Liver (tissue), 9 donors: Measurements from ENCODE around the gene SLC15A5. TPM values are rescaled to one million over a fixed set of nuclear protein-coding genes. Genes with fewer than 3 reads are reported as not detected.

Experiments
- DNase-seq: peaks from one replicate; pipeline ENCODE4 v3.0.0-alpha.2; 2017; ENCODE audit warnings: low spot score
- H3K27ac ChIP-seq, 2 donors: one replicate each; pipeline ENCODE4 v1.7.0; 2013; ENCODE audit warnings: inconsistent platforms in 2 of 2, low read length in 2 of 2, control low read depth in 1 of 2, low read depth in 1 of 2, mild to moderate bottlenecking in 1 of 2
- H3K27me3 ChIP-seq, 4 donors: one replicate each; pipeline versions ENCODE4 v1.6.1 to v1.7.0; 2013; ENCODE audit warnings: low read length in 3 of 4, inconsistent platforms in 1 of 4, mild to moderate bottlenecking in 1 of 4, moderate library complexity in 1 of 4; ENCODE audit not compliant: control insufficient read depth in 4 of 4, insufficient read depth in 4 of 4
- H3K36me3 ChIP-seq, 4 donors: one replicate each; pipeline versions ENCODE4 v1.6.1 to v1.7.0; 2013; ENCODE audit warnings: low read length in 3 of 4, mild to moderate bottlenecking in 3 of 4, low read depth in 1 of 4, moderate library complexity in 1 of 4; ENCODE audit not compliant: control insufficient read depth in 4 of 4, insufficient read depth in 3 of 4
- H3K4me1 ChIP-seq, 4 donors: one replicate each; pipeline versions ENCODE4 v1.6.1 to v1.7.0; 2013; ENCODE audit warnings: low read length in 3 of 4, mild to moderate bottlenecking in 3 of 4, moderate library complexity in 1 of 4; ENCODE audit not compliant: control insufficient read depth in 4 of 4, insufficient read depth in 4 of 4
- H3K4me3 ChIP-seq, 3 donors: one replicate each; pipeline versions ENCODE4 v1.6.1 to v1.7.0; 2013; ENCODE audit warnings: low read length in 3 of 3, control low read depth in 1 of 3, low read depth in 1 of 3, mild to moderate bottlenecking in 1 of 3
- H3K9ac ChIP-seq, 2 donors: one replicate each; pipeline ENCODE4 v1.7.0; 2013; ENCODE audit warnings: low read length in 2 of 2, mild to moderate bottlenecking in 2 of 2, moderate library complexity in 2 of 2, control low read depth in 1 of 2, low read depth in 1 of 2
- H3K9me3 ChIP-seq, 4 donors: one replicate each; pipeline versions ENCODE4 v1.6.1 to v1.7.0; 2013; ENCODE audit warnings: low read length in 3 of 4; ENCODE audit not compliant: control insufficient read depth in 4 of 4
- EGR1 ChIP-seq, 2 donors: IDR thresholded peaks; 2 replicates each; pipeline ENCODE4 v1.6.1; 2016 to 2018; ENCODE audit warnings: antibody characterized with exemption in 2 of 2, low read depth in 2 of 2
- FOXA1 ChIP-seq: IDR thresholded peaks from 2 replicates; pipeline ENCODE4 v1.6.1; 2016; ENCODE audit warnings: antibody characterized with exemption
- FOXA2 ChIP-seq: IDR thresholded peaks from 2 replicates; pipeline ENCODE4 v1.6.1; 2016; ENCODE audit warnings: antibody characterized with exemption
- GABPA ChIP-seq, 2 donors: IDR thresholded peaks in 1 of 2; conservative IDR thresholded peaks in 1 of 2; 2 replicates each; pipeline ENCODE4 v1.6.1; 2016; ENCODE audit warnings: antibody characterized with exemption in 2 of 2, mild to moderate bottlenecking in 1 of 2, moderate library complexity in 1 of 2
- HNF4A ChIP-seq, 2 donors: conservative IDR thresholded peaks; 2 replicates each; pipeline ENCODE4 v1.6.1; 2016; ENCODE audit warnings: antibody characterized with exemption in 2 of 2, mild to moderate bottlenecking in 2 of 2
- HNF4G ChIP-seq: IDR thresholded peaks from 2 replicates; pipeline ENCODE4 v1.6.1; 2016; ENCODE audit warnings: antibody characterized with exemption
- JUND ChIP-seq, 2 donors: IDR thresholded peaks; 2 replicates each; pipeline ENCODE4 v1.6.1; 2016; ENCODE audit warnings: antibody characterized with exemption in 2 of 2
- NR2F2 ChIP-seq: IDR thresholded peaks from 2 replicates; pipeline ENCODE4 v1.6.1; 2016; ENCODE audit warnings: antibody characterized with exemption
- RAD21 ChIP-seq, 2 donors: IDR thresholded peaks; 2 replicates each; pipeline ENCODE4 v1.6.1; 2016; ENCODE audit warnings: antibody characterized with exemption in 2 of 2, mild to moderate bottlenecking in 2 of 2
- RXRA ChIP-seq, 2 donors: IDR thresholded peaks; 2 replicates each; pipeline ENCODE4 v1.6.1; 2017 to 2018; ENCODE audit warnings: antibody characterized with exemption in 2 of 2, mild to moderate bottlenecking in 1 of 2
- TAF1 ChIP-seq: conservative IDR thresholded peaks from 2 replicates; pipeline ENCODE4 v1.6.1; 2016; ENCODE audit warnings: antibody characterized with exemption, mild to moderate bottlenecking
- YY1 ChIP-seq: IDR thresholded peaks from 2 replicates; pipeline ENCODE4 v1.6.1; 2016; ENCODE audit warnings: antibody characterized with exemption, mild to moderate bottlenecking
- WGBS: extraction: QIAGEN DNeasy Blood & Tissue Kit; methylation state at CpG from one replicate; pipeline ENCODE4 v1.1.7; 2013; 5-methylcytosine and 5-hydroxymethylcytosine counted together
- polyA plus RNA-seq, 2 donors: library from polyadenylated mRNA; stranded (reverse) in 1 of 2; unstranded in 1 of 2; fragments of 200-250 nt in 1 of 2; fragments of >200 nt in 1 of 2; fragmentation: Nextera tagmentation in 1 of 2; extraction: Ambion mirVana in 1 of 2; gene quantifications; one replicate each; pipeline versions ENCODE4 v1.2.1 to v1.2.3, GENCODE V29; 2013 to 2015
- total RNA-seq, 2 donors: library from RNA; depleted of rRNA; stranded (reverse); fragments of >200 nt; gene quantifications; one replicate each; pipeline ENCODE4 v1.2.3, GENCODE V29; 2014
- TF ChIP-seq, protein P1 (sequence below): fragments of 150-350 bp; IDR thresholded peaks from 2 replicates; pipeline ENCODE4 v1.5.1; 2017; ENCODE audit warnings: improper control_type of control experiment, low read depth, low read length; ENCODE audit not compliant: missing input control
- TF ChIP-seq, protein P2 (sequence below): IDR thresholded peaks from 2 replicates; pipeline ENCODE4 v1.6.1; 2016; ENCODE audit warnings: antibody characterized with exemption
- TF ChIP-seq, protein P3 (sequence below): IDR thresholded peaks from 2 replicates; pipeline ENCODE4 v1.6.1; 2016; ENCODE audit warnings: antibody characterized with exemption
- TF ChIP-seq, protein P4 (sequence below): IDR thresholded peaks from 2 replicates; pipeline ENCODE4 v1.6.1; 2016; ENCODE audit warnings: antibody characterized with exemption, mild to moderate bottlenecking
- donor health status: healthy.
- donor health status: healthy.
- donor health status: healthy.
- donor health status: healthy.
- donor health status: healthy.

The SLC15A5 gene
- total and polyA plus RNA-seq, 4 donors = not detected

DNA sequence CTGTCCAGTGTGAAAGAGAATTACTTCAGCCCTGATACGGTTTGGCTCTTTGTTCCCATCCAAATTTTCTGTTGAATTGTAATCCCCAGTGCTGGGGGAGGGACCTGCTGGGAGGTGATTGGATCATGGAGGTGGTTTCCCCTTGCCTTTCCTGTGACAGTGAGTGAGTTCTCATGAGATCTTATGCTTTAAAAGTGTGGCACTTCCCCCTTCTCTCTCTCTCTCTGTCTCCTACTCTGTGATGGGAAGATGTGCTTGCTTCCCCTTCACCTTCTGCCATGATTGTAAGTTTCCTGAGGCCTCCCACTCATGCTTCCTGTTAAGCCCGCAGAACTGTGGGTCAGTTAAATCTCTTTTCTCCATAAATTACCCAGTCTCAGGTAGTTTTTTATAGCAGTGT lies 5.5 kb upstream of the SLC15A5 start:
- Histone ChIP-seq H3K9ac (no peak overlapping the region), H3K9me3 (no peaks in the 10 kb centered on the region), H3K4me3 (no peak overlapping the region), H3K36me3 (no peaks in the 10 kb centered on the region), H3K27me3 (no peaks in the 10 kb centered on the region), H3K4me1 (peaks cover 1 to 15% (median 10%) of the 10 kb centered on the region in 4 donors), H3K27ac (no peak overlapping the region)
- no peak for TF ChIP-seq HNF4A (conservative IDR thresholded peaks at IDR 0.05)
- no peak for TF ChIP-seq FOXA1
- TF ChIP-seq, protein P1, sequence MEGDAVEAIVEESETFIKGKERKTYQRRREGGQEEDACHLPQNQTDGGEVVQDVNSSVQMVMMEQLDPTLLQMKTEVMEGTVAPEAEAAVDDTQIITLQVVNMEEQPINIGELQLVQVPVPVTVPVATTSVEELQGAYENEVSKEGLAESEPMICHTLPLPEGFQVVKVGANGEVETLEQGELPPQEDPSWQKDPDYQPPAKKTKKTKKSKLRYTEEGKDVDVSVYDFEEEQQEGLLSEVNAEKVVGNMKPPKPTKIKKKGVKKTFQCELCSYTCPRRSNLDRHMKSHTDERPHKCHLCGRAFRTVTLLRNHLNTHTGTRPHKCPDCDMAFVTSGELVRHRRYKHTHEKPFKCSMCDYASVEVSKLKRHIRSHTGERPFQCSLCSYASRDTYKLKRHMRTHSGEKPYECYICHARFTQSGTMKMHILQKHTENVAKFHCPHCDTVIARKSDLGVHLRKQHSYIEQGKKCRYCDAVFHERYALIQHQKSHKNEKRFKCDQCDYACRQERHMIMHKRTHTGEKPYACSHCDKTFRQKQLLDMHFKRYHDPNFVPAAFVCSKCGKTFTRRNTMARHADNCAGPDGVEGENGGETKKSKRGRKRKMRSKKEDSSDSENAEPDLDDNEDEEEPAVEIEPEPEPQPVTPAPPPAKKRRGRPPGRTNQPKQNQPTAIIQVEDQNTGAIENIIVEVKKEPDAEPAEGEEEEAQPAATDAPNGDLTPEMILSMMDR = no peak
- TF ChIP-seq, protein P2, sequence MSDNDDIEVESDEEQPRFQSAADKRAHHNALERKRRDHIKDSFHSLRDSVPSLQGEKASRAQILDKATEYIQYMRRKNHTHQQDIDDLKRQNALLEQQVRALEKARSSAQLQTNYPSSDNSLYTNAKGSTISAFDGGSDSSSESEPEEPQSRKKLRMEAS = no peak
- TF ChIP-seq GABPA (IDR thresholded peaks at IDR 0.05 in 1 of 2, conservative IDR thresholded peaks at IDR 0.05 in 1 of 2) = no peak
- no peak for TF ChIP-seq HNF4G
- 81% methylated on average over 2 of the region's 2 CpGs for WGBS
- no peak for DNase-seq

DNA sequence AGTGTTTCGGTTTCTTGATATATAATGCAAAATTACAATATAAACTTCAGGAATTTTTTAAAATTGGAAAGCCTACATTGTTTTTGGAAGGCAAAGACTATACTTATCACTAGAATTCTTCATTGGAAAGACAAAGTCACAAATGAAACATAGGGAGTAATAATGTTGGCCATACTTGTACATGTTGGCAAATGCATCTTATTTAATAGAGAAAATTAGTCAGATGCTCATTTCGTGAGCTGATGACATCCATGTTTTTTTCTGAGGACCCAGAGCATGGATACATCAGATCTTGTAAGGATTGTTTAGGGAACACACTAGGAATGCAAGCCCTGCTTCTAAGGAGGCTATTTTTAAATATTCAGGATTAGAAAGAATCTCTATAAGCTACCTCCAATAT lies 4.6 kb upstream of the SLC15A5 start:
- Histone ChIP-seq H3K9ac (no peak overlapping the region), H3K9me3 (no peaks in the 10 kb centered on the region), H3K4me1 (peaks cover 1 to 15% (median 10%) of the 10 kb centered on the region in 4 donors), H3K4me3 (no peak overlapping the region), H3K36me3 (no peaks in the 10 kb centered on the region), H3K27ac (no peak overlapping the region), H3K27me3 (no peaks in the 10 kb centered on the region)
- DNase-seq = no peak
- TF ChIP-seq, protein P1 = no peak
- TF ChIP-seq TAF1 (no peak), NR2F2 (no peak)
- WGBS = 93% methylated on average over 2 of the region's 2 CpGs

DNA sequence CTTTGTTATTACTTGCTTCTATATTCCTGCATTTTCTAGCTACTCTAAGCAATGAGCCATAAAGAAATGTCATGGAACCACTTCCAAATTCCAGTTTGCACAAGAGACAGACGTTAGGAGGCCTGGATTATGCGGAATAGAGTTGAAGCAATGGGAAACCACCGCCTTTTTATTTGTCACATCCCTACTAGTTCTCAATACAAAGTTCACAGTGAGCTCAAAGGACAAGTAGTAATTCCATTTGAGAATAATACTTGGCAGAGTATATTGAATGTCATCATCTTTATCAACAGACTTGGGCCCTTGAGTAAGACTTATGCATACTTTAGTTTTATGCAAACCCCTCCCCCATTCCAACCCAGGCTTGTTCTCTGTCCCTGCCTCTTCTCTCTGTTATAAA lies 3.7 kb upstream of the SLC15A5 start:
- 23% methylated on average over 3 of the region's 3 CpGs for WGBS
- H3K4me3 ChIP-seq = no peak overlapping the region
- DNase-seq = no peak
- TF ChIP-seq HNF4G = peak; percentile 95
- TF ChIP-seq, protein P2 = peak; percentile 75
- TF ChIP-seq FOXA2 = peak; percentile 26
- TF ChIP-seq NR2F2 = no peak
- TF ChIP-seq, protein P3, sequence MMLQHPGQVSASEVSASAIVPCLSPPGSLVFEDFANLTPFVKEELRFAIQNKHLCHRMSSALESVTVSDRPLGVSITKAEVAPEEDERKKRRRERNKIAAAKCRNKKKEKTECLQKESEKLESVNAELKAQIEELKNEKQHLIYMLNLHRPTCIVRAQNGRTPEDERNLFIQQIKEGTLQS = peak; percentile 92
- TF ChIP-seq, protein P1 = no peak
- peak; percentile 66 to 72 for TF ChIP-seq RAD21 (IDR thresholded peaks at IDR 0.05)
- TF ChIP-seq, protein P4, sequence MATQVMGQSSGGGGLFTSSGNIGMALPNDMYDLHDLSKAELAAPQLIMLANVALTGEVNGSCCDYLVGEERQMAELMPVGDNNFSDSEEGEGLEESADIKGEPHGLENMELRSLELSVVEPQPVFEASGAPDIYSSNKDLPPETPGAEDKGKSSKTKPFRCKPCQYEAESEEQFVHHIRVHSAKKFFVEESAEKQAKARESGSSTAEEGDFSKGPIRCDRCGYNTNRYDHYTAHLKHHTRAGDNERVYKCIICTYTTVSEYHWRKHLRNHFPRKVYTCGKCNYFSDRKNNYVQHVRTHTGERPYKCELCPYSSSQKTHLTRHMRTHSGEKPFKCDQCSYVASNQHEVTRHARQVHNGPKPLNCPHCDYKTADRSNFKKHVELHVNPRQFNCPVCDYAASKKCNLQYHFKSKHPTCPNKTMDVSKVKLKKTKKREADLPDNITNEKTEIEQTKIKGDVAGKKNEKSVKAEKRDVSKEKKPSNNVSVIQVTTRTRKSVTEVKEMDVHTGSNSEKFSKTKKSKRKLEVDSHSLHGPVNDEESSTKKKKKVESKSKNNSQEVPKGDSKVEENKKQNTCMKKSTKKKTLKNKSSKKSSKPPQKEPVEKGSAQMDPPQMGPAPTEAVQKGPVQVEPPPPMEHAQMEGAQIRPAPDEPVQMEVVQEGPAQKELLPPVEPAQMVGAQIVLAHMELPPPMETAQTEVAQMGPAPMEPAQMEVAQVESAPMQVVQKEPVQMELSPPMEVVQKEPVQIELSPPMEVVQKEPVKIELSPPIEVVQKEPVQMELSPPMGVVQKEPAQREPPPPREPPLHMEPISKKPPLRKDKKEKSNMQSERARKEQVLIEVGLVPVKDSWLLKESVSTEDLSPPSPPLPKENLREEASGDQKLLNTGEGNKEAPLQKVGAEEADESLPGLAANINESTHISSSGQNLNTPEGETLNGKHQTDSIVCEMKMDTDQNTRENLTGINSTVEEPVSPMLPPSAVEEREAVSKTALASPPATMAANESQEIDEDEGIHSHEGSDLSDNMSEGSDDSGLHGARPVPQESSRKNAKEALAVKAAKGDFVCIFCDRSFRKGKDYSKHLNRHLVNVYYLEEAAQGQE = peak; percentile 77
- TF ChIP-seq JUND (IDR thresholded peaks at IDR 0.05) = peak; percentile 82 to 95
- TF ChIP-seq GABPA (IDR thresholded peaks at IDR 0.05 in 1 of 2, conservative IDR thresholded peaks at IDR 0.05 in 1 of 2) = peak in 1 of 2 donors; percentile 33
- peak; percentile 89 for TF ChIP-seq YY1
- TF ChIP-seq EGR1 (IDR thresholded peaks at IDR 0.05; ENCODE audit: low read depth in 2 of 2) = peak in 1 of 2 donors; percentile 74
- TF ChIP-seq RXRA (IDR thresholded peaks at IDR 0.05) = peak; percentile 88 to 93
- TF ChIP-seq FOXA1 = peak; percentile 42
- peak; percentile 99 for TF ChIP-seq HNF4A (conservative IDR thresholded peaks at IDR 0.05)

More for the DNA sequence above, 3.7 kb upstream of the SLC15A5 start:
- H3K9ac ChIP-seq = no peak overlapping the region
- H3K27ac ChIP-seq = peak overlapping the region; percentile 48 to 85
- H3K9me3 ChIP-seq = no peaks in the 10 kb centered on the region
- H3K4me1 ChIP-seq = peaks cover 1 to 15% (median 10%) of the 10 kb centered on the region in 4 donors
- no peaks in the 10 kb centered on the region for H3K27me3 ChIP-seq
- no peaks in the 10 kb centered on the region for H3K36me3 ChIP-seq
